ENCODE results near the gene FARSA.
"Not testable (repeated sequence)": the region's sequence is repeated elsewhere in the genome, so short reads cannot be mapped to it uniquely, and the experiment has no call there.

FARSA gene

GRCh38 chr19:12953799-12954611 is 20.5 kb upstream of the FARSA start:
- no peak for DNase-seq

- no peak for DNase-seq
Measured at GRCh38 chr19:12953138-12953798, 19.8 kb upstream of the FARSA start.

DNA sequence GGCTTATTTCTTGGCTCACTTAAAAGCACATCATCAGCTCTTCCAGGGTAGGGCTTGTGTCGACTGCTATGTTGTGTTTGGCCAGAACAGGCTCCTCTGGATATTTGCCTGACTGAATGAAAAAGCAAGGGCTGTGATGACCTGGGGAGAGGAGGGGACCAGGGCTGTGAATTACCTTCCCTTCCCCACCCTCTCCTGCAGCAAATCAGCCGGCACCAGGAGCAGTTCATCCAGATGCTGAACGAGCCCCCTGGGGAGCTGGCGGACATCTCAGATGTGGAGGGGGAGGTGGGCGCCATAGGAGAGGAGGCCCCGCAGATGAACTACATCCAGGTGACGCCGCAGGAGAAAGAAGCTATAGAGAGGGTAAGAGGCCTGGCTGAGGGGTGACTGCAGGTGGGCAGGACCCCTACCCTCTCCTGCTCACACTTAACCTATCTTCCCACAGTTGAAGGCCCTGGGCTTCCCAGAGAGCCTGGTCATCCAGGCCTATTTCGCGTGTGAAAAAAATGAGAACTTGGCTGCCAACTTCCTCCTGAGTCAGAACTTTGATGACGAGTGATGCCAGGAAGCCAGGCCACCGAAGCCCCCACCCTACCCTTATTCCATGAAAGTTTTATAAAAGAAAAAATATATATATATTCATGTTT is 19.1 kb upstream of the FARSA start:
- DNase-seq: no peak

GRCh38 chr19:12952050-12952449 is 18.5 kb upstream of the FARSA start:
- DNase-seq: not testable (repeated sequence)

DNA sequence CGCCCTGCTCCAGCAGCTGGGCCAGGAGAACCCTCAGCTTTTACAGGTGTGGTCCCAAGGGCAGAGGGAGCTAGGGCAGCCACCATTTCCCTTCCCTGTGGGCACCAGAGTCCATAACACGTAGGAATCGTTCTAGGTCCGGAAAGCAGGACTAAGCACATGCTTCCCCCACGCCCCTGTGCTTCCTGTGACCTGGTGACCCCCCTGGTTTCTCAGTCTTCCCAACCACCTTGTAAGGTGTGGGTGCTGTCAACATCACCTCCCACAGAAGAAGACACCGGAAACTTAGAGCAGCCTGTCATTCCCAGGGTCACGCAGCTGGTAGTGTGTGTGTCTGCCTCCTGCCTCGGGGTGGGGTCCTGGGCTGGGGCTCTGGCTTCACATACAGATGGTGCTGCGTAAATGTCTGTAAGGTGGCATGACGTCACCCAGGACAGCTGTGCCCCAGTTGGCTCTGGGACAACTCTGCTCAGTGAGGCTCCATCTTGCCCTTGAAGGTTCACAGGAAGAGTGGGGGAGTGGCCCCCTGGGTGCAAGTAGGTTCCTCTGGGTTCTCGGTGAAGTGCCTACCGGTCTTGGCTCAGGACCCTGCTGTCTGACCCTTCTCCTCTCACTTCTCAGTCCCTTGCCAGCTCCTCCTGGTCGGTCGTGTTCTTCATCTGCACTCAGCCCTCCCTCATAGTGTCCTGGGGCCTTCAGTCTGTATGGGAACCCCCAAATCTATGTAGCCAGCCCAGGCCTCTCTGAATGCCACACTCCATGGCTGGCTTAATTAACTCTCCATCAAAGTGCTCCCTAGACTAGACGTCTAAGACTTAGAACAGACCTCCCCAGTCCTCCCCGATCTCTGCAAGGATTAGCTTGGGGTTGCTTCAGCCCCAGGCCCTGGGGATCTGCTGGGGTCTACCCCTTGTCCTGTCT is 16.1 kb upstream of the FARSA start:
- no peak for DNase-seq

DNA sequence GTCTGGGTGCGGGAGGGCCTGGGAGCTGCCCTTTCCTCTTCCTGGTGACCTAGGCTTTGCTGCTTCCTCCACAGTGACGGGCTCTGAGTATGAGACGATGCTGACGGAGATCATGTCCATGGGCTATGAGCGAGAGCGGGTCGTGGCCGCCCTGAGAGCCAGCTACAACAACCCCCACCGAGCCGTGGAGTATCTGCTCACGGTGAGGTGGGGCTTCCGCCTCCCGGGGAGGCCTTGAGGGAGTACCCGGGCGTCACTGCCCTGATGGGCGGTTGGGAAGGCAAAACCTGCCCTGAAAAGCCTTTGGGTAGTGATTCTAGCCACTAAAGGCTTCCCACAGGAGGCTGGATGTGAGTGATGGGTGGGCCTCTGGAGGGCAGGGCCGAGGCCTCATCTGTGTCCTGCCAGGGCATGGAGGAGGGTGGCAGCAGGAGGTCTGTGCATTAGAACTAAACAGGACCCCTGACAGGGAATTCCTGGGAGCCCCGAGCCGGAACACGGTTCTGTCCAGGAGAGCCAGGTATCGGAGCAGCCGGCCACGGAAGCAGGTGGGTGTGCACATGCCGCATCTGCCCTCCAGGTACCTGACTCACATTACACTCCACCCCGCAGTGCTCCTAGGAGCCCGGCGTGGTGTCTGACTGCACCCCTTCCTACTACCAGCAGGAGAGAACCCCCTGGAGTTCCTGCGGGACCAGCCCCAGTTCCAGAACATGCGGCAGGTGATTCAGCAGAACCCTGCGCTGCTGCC is 15.3 kb upstream of the FARSA start:
- DNase-seq: no peak

GRCh38 chr19:12947702-12948611 is 14.4 kb upstream of the FARSA start:
- DNase-seq: no peak

GRCh38 chr19:12946731-12947496 is 13.4 kb upstream of the FARSA start:
- no peak for DNase-seq

DNA sequence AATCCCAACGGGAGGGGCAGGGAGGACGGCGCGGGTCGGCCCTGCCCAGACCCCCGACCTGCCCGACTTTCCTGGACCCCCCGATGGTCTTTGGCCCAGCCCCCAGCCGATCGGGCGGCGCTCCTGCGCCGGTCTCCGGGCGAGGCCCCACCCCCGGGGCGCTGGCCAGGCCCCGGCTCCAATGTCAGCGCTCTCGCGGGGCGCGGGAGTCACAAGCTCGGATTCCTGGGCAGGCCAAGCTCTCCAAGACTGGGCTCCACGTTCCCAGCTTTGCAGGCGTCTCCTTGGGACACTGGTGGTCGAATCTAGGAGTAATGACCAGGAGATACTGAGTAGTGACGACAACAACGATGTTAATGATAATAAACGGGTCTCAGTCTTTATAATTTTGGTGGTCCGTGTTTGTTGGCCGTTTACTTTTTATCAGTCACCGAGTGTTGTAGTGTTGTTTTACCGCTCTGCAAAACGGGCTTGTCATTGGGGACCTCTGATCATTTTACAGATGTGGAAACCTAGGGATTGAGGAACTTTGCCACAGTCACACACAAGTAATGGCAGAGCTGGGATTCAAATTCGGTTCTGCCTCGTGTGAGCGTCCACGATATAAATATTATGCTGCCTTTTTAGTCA is 12.7 kb upstream of the FARSA start:
- peak; percentile 51 to 63 for DNase-seq

DNA sequence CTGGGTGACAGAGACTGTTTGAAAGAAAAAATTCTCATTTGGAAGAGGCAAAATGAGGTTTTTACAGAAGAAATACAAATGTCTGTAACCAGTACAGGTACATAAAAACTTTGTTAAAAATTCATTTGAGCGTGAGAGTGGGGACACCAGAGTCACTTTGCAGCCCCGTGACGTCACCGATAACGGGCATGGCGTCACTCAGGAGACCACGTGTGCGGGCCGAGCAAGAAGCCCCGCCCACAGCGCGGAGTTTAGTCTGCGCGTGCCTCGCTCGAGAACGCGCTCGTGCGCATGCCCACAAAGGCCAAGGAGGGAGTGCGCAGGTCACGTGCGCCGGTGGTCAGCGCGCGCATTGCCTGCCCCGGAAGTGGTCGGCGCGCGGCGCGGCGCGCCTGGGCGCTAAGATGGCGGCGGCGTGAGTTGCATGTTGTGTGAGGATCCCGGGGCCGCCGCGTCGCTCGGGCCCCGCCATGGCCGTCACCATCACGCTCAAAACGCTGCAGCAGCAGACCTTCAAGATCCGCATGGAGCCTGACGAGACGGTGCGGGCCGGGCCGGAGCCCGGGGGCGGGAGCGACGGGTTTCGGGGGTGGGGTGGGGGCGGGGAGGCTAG is 12.1 kb upstream of the FARSA start, which contains the start of gene RAD23A:
RAD23A (plus strand) TSS at position 384 of the 613 bp plus-strand sequence; CDS start at position 471, 87 bp downstream.
- peak; percentile 98 for DNase-seq

GRCh38 chr19:12944104-12944674 is 10.7 kb upstream of the FARSA start:
- DNase-seq: no peak

DNA sequence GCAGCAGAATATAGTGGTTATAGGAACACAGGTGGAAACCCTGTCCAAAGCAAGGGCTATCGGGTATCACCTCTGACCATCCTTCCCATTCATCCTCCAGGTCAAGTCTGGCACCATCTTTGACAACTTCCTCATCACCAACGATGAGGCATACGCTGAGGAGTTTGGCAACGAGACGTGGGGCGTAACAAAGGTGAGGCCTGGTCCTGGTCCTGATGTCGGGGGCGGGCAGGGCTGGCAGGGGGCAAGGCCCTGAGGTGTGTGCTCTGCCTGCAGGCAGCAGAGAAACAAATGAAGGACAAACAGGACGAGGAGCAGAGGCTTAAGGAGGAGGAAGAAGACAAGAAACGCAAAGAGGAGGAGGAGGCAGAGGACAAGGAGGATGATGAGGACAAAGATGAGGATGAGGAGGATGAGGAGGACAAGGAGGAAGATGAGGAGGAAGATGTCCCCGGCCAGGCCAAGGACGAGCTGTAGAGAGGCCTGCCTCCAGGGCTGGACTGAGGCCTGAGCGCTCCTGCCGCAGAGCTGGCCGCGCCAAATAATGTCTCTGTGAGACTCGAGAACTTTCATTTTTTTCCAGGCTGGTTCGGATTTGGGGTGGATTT is 10.0 kb upstream of the FARSA start:
- DNase-seq: no peak

DNA sequence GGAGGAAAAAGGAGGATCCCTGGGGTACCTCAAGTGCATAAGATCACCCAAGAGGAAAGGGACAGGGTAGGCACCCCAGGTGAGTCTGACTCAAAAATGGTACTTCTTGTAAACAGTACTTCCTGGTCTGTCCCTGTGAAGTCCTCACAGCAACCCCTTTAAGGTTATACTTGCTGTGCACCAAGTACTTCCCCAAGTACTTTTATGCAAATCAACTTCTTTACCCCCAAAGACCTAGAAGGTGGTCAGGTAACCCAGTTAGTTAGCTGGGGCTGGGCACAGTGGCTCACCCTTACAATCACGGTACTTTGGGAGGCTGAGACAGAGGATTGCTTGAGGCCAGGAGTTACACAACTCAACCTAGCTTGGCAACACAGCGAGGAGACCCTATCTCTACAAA is 7.4 kb upstream of the FARSA start:
- no peak for DNase-seq

- DNase-seq: no peak
Measured at GRCh38 chr19:12939975-12940423, 6.5 kb upstream of the FARSA start.

DNA sequence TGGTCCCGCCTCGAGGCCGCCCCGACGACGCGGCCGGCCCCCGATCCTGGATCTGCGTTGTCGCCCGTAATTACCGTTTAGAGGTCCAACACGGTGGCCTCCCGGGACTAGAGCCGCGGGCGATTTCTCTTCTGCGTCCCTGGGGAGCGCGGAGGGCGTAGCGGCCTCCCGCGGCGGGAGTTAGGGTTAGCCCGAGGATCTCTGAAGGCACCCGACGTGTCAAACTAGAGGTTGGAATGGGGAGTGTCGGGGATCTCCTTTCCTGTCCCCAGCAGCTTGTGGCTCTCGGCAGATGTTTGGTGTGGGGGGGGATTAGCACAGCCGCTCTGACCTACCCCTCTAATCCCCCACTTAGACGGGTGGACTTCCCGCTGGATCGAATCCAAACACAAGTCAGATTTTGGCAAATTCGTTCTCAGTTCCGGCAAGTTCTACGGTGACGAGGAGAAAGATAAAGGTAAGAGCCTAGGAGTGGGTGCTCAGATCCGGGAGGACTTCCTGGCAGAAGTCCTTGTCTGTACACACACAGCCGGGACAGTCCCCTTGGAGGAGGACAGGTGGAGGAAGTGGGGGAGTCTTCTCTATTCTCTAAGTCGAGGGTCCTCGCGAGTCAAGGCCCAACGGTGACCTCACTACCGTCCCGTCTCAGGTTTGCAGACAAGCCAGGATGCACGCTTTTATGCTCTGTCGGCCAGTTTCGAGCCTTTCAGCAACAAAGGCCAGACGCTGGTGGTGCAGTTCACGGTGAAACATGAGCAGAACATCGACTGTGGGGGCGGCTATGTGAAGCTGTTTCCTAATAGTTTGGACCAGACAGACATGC is 5.5 kb upstream of the FARSA start:
- peak; percentile 47 to 56 for DNase-seq

DNA sequence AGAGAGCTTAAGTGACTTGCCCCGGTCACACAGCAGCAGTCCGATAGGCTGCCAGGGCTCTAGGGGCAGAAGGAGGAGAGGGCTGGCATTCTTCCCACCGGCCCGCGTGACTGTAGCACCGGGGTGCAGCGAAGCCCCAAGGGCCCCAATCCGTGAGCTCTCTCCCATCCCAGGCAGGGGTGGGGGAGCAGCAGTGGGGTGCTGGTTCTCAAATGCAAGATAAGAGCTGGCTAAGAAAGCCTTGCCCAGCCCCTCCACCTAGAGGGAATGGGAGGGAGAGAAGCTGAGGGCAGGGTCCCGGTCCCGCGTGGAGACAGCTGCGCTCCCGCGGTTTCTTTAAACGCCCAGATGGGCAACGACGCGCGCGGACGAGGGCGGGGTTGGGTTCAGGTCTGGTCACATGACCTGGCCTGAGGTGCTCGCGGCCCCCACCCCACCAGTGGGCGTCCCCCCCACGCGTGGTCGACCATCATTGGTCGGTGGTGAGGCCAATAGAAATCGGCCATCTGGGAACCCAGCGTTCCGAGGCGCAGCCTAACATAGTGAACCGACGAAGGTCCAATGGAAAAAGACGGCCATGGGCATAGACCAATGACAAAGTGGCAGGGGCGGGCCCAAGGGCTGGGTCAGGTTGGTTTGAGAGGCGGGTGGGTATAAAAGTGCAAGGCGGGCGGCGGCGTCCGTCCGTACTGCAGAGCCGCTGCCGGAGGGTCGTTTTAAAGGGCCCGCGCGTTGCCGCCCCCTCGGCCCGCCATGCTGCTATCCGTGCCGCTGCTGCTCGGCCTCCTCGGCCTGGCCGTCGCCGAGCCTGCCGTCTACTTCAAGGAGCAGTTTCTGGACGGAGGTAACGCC is 4.6 kb upstream of the FARSA start, which contains the start of gene CALR:
CALR (plus strand) TSS at position 683 of the 852 bp plus-strand sequence; CDS start at position 754, 71 bp downstream.
- DNase-seq: peak; percentile 99 to 100
